ENCODE measurements around the gene IQCF5.

The IQCF5 gene

GRCh38 chr3:51873876-51874275 is 1.5 kb downstream of the IQCF5 start:
- no peaks in the 10 kb centered on the region for H3K4me1 ChIP-seq (ENCODE audit: control insufficient read depth, insufficient read depth, low read length)
- no peaks in the 10 kb centered on the region for H3K9me3 ChIP-seq (ENCODE audit: control insufficient read depth, insufficient read depth, low read depth, low read length)
- no peak overlapping the region for H3K27ac ChIP-seq (ENCODE audit: extremely low read depth, low read depth, low read length)
- no peak overlapping the region for H3K4me3 ChIP-seq (ENCODE audit: low read depth, low read length)
- ChIA-PET CTCF (interaction anchor here (1.5 kb wide), 1 partner anchor 9 kb away, joined by 3 read pairs; no protein-coding TSS in a partner anchor), POLR2A (no interaction called here)
- H3K36me3 ChIP-seq (ENCODE audit: control insufficient read depth in 2 of 2, insufficient read depth in 1 of 2, low read length in 2 of 2): no peaks in the 10 kb centered on the region
- TF ChIP-seq ZNF624 (tag by site-specific recombination; IDR thresholded peaks at IDR 0.05) (no peak), ZNF433 (tag by site-specific recombination; IDR thresholded peaks at IDR 0.05; ENCODE audit: low read depth) (no peak), ZNF2 (tag by site-specific recombination; IDR thresholded peaks at IDR 0.05) (no peak), SALL2 (tag by site-specific recombination; IDR thresholded peaks at IDR 0.05; ENCODE audit: borderline replicate concordance) (no peak), ZNF837 (tag by site-specific recombination; IDR thresholded peaks at IDR 0.05) (no peak), SP3 (tag by site-specific recombination; IDR thresholded peaks at IDR 0.05) (no peak), GLI4 (tag by site-specific recombination; IDR thresholded peaks at IDR 0.05) (no peak), ZNF121 (tag by site-specific recombination; IDR thresholded peaks at IDR 0.05) (no peak), KLF9 (tag by site-specific recombination; IDR thresholded peaks at IDR 0.05; ENCODE audit: low read depth) (no peak), ZNF670 (tag by site-specific recombination; IDR thresholded peaks at IDR 0.05; ENCODE audit: low read depth) (no peak), PRDM2 (tag by site-specific recombination; IDR thresholded peaks at IDR 0.05; ENCODE audit: borderline replicate concordance) (no peak), SETDB1 (IDR thresholded peaks at IDR 0.05; ENCODE audit: insufficient read length, low read length) (no peak), ZNF311 (tag by site-specific recombination; IDR thresholded peaks at IDR 0.05; ENCODE audit: borderline replicate concordance) (no peak), ZNF114 (tag by site-specific recombination; IDR thresholded peaks at IDR 0.05) (no peak), REST (tag by site-specific recombination; IDR thresholded peaks at IDR 0.05) (no peak), REPIN1 (tag by site-specific recombination; IDR thresholded peaks at IDR 0.05; ENCODE audit: low read depth) (no peak), ZNF366 (tag by site-specific recombination; conservative IDR thresholded peaks at IDR 0.05) (no peak), ZNF76 (tag by site-specific recombination; IDR thresholded peaks at IDR 0.05; ENCODE audit: borderline replicate concordance, low read depth) (no peak)
- TF ChIP-seq, protein P1, sequence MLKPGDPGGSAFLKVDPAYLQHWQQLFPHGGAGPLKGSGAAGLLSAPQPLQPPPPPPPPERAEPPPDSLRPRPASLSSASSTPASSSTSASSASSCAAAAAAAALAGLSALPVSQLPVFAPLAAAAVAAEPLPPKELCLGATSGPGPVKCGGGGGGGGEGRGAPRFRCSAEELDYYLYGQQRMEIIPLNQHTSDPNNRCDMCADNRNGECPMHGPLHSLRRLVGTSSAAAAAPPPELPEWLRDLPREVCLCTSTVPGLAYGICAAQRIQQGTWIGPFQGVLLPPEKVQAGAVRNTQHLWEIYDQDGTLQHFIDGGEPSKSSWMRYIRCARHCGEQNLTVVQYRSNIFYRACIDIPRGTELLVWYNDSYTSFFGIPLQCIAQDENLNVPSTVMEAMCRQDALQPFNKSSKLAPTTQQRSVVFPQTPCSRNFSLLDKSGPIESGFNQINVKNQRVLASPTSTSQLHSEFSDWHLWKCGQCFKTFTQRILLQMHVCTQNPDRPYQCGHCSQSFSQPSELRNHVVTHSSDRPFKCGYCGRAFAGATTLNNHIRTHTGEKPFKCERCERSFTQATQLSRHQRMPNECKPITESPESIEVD (tag by site-specific recombination; IDR thresholded peaks at IDR 0.05): no peak

Measured in HEK293 (cell line).